Fibroblast of skin of abdomen (primary cell): Measurements from ENCODE around the gene SRPRA.

Experiments
- DNase-seq: peaks from one replicate; pipeline ENCODE4 v3.0.0-alpha.2; 2013

The SRPRA gene

GRCh38 chr11:126229858-126230540 lies 38.7 kb downstream of the SRPRA start:
- peak; percentile 47 for DNase-seq

GRCh38 chr11:126226334-126227084 lies 42.2 kb downstream of the SRPRA start:
- DNase-seq: no peak

GRCh38 chr11:126225295-126225665 lies 43.4 kb downstream of the SRPRA start:
- no peak for DNase-seq

GRCh38 chr11:126224647-126225294 lies 43.9 kb downstream of the SRPRA start:
- no peak for DNase-seq

- DNase-seq: no peak
These were observed 49.1 kb downstream of the SRPRA start for GRCh38 chr11:126219547-126219946.

- DNase-seq: no peak
These were observed 51.2 kb downstream of the SRPRA start for GRCh38 chr11:126217491-126217890.

- no peak for DNase-seq
These were observed 52.0 kb downstream of the SRPRA start for GRCh38 chr11:126216526-126217305.

GRCh38 chr11:126214841-126215240 lies 53.9 kb downstream of the SRPRA start:
- DNase-seq: no peak

GRCh38 chr11:126214441-126214840 lies 54.3 kb downstream of the SRPRA start:
- DNase-seq: no peak
